Measurements from ENCODE around the gene GGT1.

Gene GGT1

GRCh38 chr22:24578355-24579257 is 24.4 kb upstream of the GGT1 start (continued):
- TF ChIP-seq KLF17 (tag by site-specific recombination; IDR thresholded peaks at IDR 0.05) (peak; percentile 56; the same call in 1 of the 2 replicates), ZNF639 (tag by site-specific recombination; IDR thresholded peaks at IDR 0.05) (peak; percentile 72; the same call in 1 of the 2 replicates), ZBTB17 (tag by site-specific recombination; IDR thresholded peaks at IDR 0.05) (peak; percentile 78), ZNF555 (tag by site-specific recombination; conservative IDR thresholded peaks at IDR 0.05) (no peak), ZBTB1 (tag by site-specific recombination; IDR thresholded peaks at IDR 0.05) (0 out of 2 replicates have a peak, but pooled peaks have one; percentile 31), ZNF600 (tag by site-specific recombination; IDR thresholded peaks at IDR 0.05) (peak; percentile 89), KLF1 (tag by site-specific recombination; IDR thresholded peaks at IDR 0.05) (peak; percentile 88), SCRT1 (tag by site-specific recombination; IDR thresholded peaks at IDR 0.05; ENCODE audit: borderline replicate concordance) (0 out of 2 replicates have a peak, but pooled peaks have one; percentile 33), ZNF24 (tag by site-specific recombination; IDR thresholded peaks at IDR 0.05) (peak; percentile 94; the same call in 1 of the 2 replicates), ZNF302 (tag by site-specific recombination; IDR thresholded peaks at IDR 0.05; ENCODE audit: low read depth) (no peak), INSM2 (tag by site-specific recombination; IDR thresholded peaks at IDR 0.05) (peak; percentile 74), ZNF623 (tag by site-specific recombination; IDR thresholded peaks at IDR 0.05) (no peak), ZNF645 (tag by site-specific recombination; IDR thresholded peaks at IDR 0.05) (0 out of 2 replicates have a peak, but pooled peaks have one; percentile 24), ZNF184 (tag by site-specific recombination; IDR thresholded peaks at IDR 0.05) (no peak)

- no peaks in the 10 kb centered on the region for H3K9me3 ChIP-seq (ENCODE audit: control insufficient read depth, insufficient read depth, low read depth, low read length)
- ChIA-PET POLR2A (interaction anchor here (2.0 kb wide), 1 partner anchor 24 kb away, joined by 4 read pairs; the partner anchor contains the start of gene GUCD1), CTCF (interaction anchor here (0.7 kb wide), 1 partner anchor 57 kb away, joined by 3 read pairs; no protein-coding TSS in a partner anchor)
- H3K27ac ChIP-seq (ENCODE audit: extremely low read depth, low read depth, low read length): 0 out of 2 replicates have a peak overlapping the region, but pooled peaks have one; percentile 39
- H3K4me1 ChIP-seq (ENCODE audit: control insufficient read depth, insufficient read depth, low read length): peaks cover 15% of the 10 kb centered on the region
- no peak overlapping the region for H3K4me3 ChIP-seq (ENCODE audit: low read depth, low read length)
- H3K36me3 ChIP-seq (ENCODE audit: control insufficient read depth in 2 of 2, insufficient read depth in 1 of 2, low read length in 2 of 2): peaks cover 17 to 19% of the 10 kb centered on the region in 2 experiments; a peak in 2 of 3 replicates
- TF ChIP-seq KLF7 (tag by site-specific recombination; IDR thresholded peaks at IDR 0.05; ENCODE audit: borderline replicate concordance) (no peak), ZSCAN30 (tag by site-specific recombination; IDR thresholded peaks at IDR 0.05) (peak; percentile 81; the same call in 1 of the 2 replicates), ZBTB49 (tag by site-specific recombination; IDR thresholded peaks at IDR 0.05; ENCODE audit: low read depth) (no peak), ZNF549 (tag by site-specific recombination; IDR thresholded peaks at IDR 0.05) (no peak), ZNF513 (tag by site-specific recombination; IDR thresholded peaks at IDR 0.05) (no peak), ZNF707 (tag by site-specific recombination; IDR thresholded peaks at IDR 0.05) (no peak), ZNF670 (tag by site-specific recombination; IDR thresholded peaks at IDR 0.05; ENCODE audit: low read depth) (no peak), RBAK (tag by site-specific recombination; IDR thresholded peaks at IDR 0.05) (no peak)
These were observed 23.8 kb upstream of the GGT1 start for GRCh38 chr22:24579258-24579601.
